ENCODE results near the gene KRTCAP2.
A peak's percentile ranks its signal among the peaks of the same experiment; 100 is the strongest.

The KRTCAP2 gene

GRCh38 chr1:155130272-155131006 lies 42.7 kb downstream of the KRTCAP2 start:
- TF ChIP-seq CTCF (IDR thresholded peaks at IDR 0.05; ENCODE audit: low read depth, low read length, missing control alignments): no peak
- no peak overlapping the region for H3K4me3 ChIP-seq (ENCODE audit: low read depth, low read length)
- DNase-seq (ENCODE audit: low read depth): no peak
- in situ Hi-C loops (cut with HindIII; ENCODE audit: low sequenced_read_pairs): no loop called here

GRCh38 chr1:155128755-155129473 lies 44.2 kb downstream of the KRTCAP2 start:
- in situ Hi-C loops (cut with HindIII; ENCODE audit: low sequenced_read_pairs): no loop called here
- no peak for TF ChIP-seq CTCF (IDR thresholded peaks at IDR 0.05; ENCODE audit: low read depth, low read length, missing control alignments)
- peak overlapping the region; percentile 46 for H3K4me3 ChIP-seq (ENCODE audit: low read depth, low read length)
- no peak for DNase-seq (ENCODE audit: low read depth)

GRCh38 chr1:155127967-155128754 lies 44.9 kb downstream of the KRTCAP2 start:
- TF ChIP-seq CTCF (IDR thresholded peaks at IDR 0.05; ENCODE audit: low read depth, low read length, missing control alignments): no peak
- no peak for DNase-seq (ENCODE audit: low read depth)
- H3K4me3 ChIP-seq (ENCODE audit: low read depth, low read length): peak overlapping the region; percentile 46
- in situ Hi-C loops (cut with HindIII; ENCODE audit: low sequenced_read_pairs): no loop called here

- in situ Hi-C loops (cut with HindIII; ENCODE audit: low sequenced_read_pairs): no loop called here
- H3K4me3 ChIP-seq (ENCODE audit: low read depth, low read length): peak within 1 kb of the TSS; percentile 46
- TF ChIP-seq CTCF (IDR thresholded peaks at IDR 0.05; ENCODE audit: low read depth, low read length, missing control alignments): no peak
- DNase-seq (ENCODE audit: low read depth): no peak
These were observed 45.8 kb downstream of the KRTCAP2 start, which contains the start of gene EFNA1 for GRCh38 chr1:155127105-155127966. EFNA1 (plus strand) TSS chr1:155127876; CDS start chr1:155127978, 102 bp downstream.

GRCh38 chr1:155126556-155127104 lies 46.5 kb downstream of the KRTCAP2 start:
- peak overlapping the region; percentile 46 for H3K4me3 ChIP-seq (ENCODE audit: low read depth, low read length)
- no peak for TF ChIP-seq CTCF (IDR thresholded peaks at IDR 0.05; ENCODE audit: low read depth, low read length, missing control alignments)
- DNase-seq (ENCODE audit: low read depth): no peak
- in situ Hi-C loops (cut with HindIII; ENCODE audit: low sequenced_read_pairs): no loop called here

Data from astrocyte of the cerebellum (primary cell).